ENCODE results near the gene LINGO1. TPM values are rescaled to one million over a fixed set of nuclear protein-coding genes. Genes with fewer than 3 reads are reported as not detected.

Gene LINGO1
- total RNA-seq, 1 donor from 2014 or later = 0.32 TPM

GRCh38 chr15:77568014-77568972 is 64.4 kb downstream of the LINGO1 start:
- ATAC-seq = no peak

DNA sequence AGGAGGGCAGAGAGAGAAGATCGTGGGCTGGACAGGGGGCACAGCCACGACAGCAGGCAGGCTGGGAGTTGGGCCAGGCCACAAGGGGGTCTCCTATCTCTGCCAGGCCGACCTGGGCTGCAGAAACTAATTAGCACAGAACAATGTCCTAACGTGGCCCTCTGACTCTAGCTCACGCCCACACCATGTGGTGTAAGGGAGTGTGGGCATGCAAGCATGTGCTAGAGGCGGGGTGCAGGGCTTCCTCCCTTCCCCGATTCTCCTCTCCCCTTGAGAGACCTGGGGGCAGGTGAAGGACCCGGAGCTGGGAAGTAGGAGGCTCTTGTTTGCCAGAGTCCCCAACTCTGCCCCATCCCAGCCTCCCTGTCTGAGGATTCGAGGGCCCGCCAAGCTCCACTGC is 65.5 kb downstream of the LINGO1 start:
- no peak for ATAC-seq

- ATAC-seq = no peak
Measured at GRCh38 chr15:77566092-77566491, 66.6 kb downstream of the LINGO1 start.

DNA sequence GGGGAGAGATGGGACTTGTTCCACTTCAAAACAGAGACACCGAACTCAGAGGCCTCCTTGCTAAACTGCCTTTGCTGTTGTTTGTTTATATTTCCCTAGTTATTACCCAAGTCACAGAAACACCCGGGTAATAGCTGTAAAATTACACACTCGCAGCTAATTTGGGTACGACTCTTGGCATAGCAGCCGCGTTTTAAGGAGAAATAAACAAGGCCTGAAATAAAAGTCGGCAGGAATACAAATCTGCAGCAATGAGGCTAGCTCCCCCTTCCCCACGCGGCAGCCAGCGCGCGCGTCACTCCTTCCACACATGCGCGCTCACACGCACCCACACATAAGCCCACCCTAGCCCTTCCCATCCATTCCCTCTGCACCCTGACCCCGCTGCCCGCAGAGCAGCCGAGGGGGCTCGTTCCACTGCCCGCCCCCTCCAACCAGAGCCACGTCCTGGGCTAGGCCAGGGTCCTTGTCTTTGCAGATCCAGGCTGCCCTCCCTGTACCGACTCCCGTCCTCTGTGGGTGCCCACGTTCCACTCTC is 67.3 kb downstream of the LINGO1 start:
- ATAC-seq = no peak

DNA sequence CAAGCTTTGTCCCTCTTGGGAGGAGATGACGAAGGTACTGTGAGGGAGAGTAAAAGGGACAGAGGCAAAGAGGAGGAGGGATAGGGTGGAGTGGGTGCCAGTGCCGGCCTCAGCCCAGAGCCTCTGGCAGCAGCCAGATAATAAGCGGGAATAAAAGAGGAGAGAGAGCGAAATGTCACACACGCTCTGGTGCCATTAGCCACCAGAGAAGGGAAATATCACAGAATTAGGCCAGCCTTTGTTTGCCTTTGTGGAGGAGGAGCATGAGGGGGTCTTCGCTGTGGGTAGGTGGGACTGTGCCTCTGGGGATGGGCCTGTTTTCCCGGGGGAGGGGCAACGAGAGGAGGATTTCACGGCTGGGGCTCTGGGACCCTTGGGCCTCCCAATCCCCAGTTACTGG is 67.8 kb downstream of the LINGO1 start:
- no peak for ATAC-seq

DNA sequence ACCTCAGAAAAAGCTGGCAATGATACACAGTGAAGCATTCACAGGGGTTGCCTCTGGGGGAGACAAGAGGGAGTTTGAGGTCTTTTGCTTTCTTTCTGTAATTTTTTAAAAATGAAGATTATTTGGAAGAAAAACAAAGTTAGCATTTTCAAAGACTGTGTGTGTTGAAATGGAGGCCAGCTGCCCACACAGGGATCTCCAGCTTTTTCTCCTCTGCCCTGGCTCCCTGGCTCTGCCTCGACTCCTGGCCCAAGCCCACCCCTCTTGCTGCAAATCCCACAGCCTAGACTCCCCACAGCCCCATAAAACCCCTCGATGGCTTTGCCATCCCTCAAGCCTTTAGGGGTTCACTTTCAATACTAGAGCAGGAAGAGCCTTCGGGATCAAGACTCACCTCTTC is 68.4 kb downstream of the LINGO1 start:
- no peak for ATAC-seq

- ATAC-seq = no peak
Measured at GRCh38 chr15:77563623-77564156, 69.0 kb downstream of the LINGO1 start.

Other genes with a start within 250 kb of the LINGO1 start
- gene PEAK1, start 212.8 kb downstream of the LINGO1 start, total RNA-seq = 10.5 TPM
- gene HMG20A, start 212.0 kb downstream of the LINGO1 start, total RNA-seq = 12.6 TPM